HL-60/S4 treated with phorbol 12-myristate 13-acetate at 8.2 ng/mL for 4 days and 3 days (cell line): ENCODE results near the gene OR6C75.
"Not testable (repeated sequence)": the region's sequence is repeated elsewhere in the genome, so short reads cannot be mapped to it uniquely, and the experiment has no call there.

Experiments
- in situ Hi-C: fragments of 300-500 bp; cut with MboI; formaldehyde crosslinking; loops from 2 replicates; pipeline ENCODE4 v1.15.0; 2022; ENCODE audit warnings: low sequenced_read_pairs

Gene OR6C75

DNA sequence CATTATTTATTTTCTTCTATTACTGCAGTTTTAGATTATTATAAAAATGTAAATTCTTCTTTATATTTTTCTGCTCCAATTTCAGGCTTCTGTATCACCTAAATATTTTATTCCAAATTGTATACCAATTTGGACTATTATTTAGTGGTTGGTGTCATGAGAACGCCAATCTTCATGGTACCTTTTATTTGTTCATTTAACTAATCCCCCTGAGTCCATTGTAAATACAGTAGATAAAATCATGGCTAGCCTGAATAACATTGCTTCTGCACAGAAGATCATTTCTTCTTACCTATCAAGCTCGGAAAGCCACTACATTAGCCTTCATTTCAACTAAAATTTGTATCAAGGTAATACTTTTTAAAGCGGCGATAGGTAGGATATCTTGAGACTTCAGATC is at the start of gene OR6C75:
TSS of gene OR6C75 (plus strand) at position 301 of the 400 bp plus-strand sequence. CDS start 2,136 bp downstream, outside the sequence.
- in situ Hi-C loops, result no loop called here

DNA sequence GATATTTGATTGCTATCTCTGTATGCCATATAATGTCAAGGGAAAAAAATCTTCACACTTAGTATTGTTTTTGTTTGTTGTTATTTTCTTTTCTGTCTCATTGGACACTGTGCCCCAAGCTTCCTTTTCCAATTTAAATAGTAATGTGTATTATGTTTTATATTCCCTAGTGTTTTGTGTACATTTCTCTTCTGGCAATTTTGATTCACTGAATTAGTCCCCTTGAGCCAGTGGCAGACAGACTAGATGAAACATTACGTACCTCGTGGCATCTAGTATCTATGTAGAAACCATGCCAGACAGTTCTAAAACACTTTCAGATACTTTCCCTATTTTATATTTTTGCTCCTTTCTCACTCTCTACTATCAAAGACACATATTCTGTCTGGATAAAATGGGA is 48.7 kb upstream of the OR6C75 start, which contains the start of gene OR6C1:
TSS of gene OR6C1 (plus strand) at position 301 of the 400 bp plus-strand sequence. CDS start 6,257 bp downstream, outside the sequence.
- in situ Hi-C loops, result no loop called here

DNA sequence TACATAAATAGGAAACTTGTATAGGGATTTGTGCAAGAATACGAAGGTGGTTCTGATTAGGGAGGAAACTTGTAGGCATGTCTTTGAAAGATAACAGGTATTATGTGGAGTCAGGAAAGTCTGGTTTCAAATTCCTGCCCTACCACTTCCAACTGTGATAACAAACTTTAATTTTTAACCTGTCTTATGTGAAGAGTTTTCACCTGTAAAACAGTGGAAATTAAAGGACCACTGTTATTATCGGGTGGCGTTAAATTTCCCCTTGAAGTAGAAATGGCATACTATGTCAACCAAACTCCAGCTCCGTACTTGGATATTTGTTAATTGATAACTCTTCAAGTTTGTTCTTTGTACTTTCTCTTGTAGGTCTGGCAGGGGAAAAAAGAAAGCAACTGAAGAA is 42.6 kb upstream of the OR6C75 start:
- in situ Hi-C loops, result no loop called here

DNA sequence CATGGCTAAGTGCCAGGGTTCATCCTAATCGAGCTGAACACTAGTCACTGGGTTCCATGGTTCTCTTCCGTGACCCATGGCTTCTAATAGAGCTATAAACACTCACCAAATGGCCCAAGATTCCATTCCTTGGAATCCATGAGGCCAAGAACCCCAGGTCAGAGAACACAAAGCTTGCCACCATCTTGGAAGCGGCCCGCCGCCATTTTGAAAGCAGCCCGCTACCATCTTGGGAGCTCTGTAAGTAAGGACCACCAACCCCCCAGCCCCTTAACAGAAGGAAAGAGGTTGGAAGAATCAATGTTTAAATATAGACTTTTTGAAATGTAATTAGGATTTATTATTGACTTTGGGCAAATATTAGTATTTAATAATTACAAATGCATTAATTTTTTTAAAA is 37.0 kb upstream of the OR6C75 start:
- in situ Hi-C loops, result not testable (repeated sequence)

DNA sequence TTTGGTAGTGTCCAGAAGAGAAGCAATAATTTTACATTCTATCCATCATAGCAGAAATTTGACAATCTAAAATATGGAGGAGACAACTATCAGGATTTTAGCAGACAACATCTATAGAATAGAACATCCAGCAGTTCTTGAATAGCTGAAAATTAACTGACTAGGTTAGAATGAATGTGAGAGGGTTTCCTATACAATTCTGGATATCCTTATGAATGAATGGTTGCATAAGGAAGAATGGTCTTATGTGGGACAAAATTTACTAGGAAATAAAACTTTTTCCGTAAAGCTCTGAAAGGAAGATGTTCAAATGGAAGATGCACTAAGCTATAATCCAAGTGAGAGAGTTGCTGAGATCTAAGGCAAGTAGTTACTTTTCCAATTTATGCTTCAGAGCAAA is 32.3 kb upstream of the OR6C75 start, which contains the start of gene OR6C3:
TSS of gene OR6C3 (plus strand) at position 301 of the 400 bp plus-strand sequence. CDS start 955 bp downstream, outside the sequence.
- in situ Hi-C loops, result no loop called here

DNA sequence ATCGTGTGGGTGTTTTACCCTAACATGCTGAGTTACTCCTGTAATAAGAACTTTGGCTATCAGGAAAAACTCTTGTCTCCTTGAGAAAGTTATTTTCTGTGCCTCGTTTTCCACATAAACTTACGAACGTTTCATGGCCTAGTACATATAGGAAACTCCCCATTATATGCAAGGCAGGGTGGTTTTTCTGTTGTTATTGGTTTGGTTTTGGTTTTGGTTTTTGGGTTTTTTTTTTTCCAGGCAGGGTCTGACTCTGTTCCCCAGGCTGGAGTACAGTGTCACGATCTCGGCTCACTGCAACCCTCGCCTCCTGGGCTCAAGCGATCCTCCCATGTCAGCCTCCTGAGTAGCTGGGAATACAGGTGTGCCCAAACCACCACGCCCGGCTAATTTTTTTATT is 26.8 kb upstream of the OR6C75 start:
- in situ Hi-C loops, result no loop called here

DNA sequence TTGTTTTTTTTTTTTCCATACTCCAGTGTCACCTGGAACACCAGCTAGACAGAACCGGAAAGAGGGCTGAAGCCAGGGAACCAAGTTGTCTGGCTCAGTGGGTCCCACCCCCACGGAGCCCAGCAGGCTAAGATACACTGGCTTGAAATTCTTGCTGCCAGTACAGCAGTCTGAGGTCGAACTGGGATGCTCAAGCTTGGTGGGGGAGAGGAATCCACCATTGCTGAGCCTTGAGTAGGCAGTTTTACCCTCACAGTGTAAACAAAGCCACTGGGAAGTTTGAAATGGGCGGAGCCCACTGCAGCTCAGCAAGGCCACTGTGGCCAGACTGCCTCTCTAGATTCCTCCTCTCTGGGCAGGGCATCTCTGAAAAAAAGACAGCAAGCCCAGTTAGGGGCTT is 7.4 kb upstream of the OR6C75 start:
- in situ Hi-C loops, result not testable (repeated sequence)

DNA sequence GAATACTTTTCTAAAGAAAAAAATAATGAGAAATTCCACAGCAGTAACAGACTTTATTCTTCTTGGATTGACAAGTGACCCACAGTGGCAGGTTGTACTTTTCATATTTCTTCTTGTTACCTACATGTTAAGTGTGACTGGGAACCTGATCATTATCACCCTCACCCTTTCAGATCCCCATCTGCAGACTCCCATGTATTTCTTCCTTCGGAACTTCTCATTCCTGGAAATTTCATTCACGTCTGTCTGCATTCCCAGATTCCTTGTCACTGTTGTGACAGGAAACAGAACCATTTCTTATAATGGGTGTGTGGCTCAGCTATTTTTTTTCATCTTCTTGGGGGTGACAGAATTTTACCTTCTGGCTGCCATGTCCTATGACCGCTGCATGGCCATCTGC is 2.3 kb downstream of the OR6C75 start:
- in situ Hi-C loops, result no loop called here

DNA sequence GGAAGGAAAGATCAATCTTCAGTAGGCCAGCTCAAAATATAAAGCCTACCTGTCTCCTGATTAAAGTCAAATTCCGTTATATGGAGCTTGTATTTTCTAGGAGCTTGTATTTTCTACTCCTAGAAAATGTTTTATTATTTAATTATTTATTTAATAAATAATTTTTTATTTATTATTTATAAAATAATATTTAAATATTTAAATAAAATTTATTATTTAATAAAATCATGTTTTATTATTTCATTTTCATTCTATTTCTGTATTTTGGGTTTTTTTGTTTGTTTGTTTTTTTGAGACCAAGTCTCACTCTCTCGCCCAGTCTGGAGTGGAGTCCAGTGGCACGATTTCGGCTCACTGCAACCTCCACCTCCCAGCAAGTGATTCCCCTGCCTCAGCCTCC is 9.7 kb downstream of the OR6C75 start:
- in situ Hi-C loops, result no loop called here

DNA sequence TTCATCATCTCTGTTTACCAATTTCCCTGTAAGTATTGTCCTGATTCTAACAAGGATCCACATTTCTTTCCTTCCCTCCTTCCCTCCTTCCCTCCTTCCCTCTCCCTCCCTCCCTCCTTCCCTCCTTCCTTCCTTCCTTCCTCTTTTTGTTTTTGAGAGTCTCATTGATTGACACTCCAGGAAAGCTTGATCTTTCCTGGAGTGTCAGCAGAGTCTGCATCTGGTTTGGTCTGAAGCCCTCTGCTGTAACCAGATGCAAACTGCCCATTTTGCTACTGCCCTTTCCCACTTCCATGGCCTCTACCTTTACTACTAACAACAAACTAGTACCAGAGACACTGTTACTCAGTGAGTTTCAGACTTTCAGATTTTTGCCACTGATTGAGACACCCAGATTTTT is 23.1 kb downstream of the OR6C75 start:
- in situ Hi-C loops, result no loop called here

DNA sequence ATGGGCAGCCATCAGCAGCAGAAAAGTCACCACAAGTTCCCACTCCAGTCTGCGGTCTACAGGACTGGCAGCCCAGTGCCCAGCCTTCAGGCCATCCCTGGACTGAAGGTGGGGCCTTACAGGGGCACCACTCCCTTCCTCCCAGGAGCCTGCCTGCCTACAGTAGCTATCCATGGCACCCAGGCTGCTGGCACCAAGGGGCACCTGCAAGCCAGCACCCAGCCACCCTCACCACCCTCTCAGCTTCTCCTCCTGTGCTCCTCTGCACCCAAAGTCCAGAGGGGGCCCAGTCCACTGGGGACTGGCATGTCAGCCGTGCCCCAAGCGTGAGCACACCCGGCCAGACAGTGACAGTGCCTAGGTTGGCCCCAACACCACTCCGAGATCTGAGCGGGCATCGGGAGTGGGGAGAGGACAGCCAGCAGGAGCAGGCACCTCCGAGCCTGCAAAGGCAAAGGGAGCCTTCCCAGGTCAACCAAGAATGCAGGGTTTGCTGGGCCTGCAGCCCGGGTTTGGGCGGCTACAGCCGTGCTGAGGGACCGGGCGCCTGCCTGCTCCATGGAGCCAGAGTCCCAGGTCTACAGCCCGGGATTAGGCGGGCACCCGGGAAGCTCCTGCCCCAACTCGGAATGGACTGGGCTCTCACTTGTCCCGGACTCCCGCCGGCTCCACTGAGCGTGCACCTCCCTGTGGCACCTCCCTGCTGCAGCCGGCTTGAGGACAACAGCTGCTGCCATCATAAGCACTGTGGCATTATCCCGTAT is 29.4 kb downstream of the OR6C75 start:
- in situ Hi-C loops, result no loop called here

DNA sequence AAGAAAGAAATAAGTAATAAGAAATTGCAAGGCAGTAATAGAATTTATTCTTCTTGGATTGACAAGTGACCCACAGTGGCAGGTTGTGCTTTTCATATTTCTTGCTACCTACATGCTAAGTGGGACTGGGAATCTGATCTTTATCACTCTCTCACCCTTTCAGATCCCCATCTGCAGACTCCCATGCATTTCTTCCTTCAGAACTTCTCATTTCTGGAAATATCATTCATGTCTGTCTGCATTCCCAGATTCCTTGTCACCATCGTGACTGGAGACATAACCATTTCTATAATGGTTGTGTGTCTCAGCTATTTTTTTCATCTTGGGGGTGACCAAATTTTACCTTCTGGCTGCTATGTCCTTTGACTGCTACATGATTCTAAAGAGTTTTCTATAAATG is 33.6 kb downstream of the OR6C75 start:
- in situ Hi-C loops, result no loop called here

DNA sequence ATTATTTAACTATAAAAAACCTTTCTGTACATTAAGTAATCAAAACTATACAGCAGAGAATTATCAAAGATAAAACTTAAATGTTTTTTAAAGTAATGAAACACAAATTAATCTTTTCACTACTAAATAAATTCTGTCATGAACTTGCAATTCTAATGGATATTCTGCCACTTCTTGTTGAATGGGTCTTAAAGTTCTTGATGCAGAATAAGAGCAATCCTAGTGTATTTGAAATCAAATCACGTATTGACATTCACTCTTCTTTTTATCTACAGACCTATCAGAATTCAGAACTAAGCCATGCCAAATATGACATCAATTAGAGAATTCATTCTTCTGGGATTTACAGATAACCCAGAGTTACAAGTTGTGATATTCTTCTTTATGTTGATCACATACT is 37.5 kb downstream of the OR6C75 start, which contains the start of gene OR6C65:
TSS of gene OR6C65 (plus strand) at position 301 of the 400 bp plus-strand sequence. CDS start at position 301, 0 bp downstream.
- in situ Hi-C loops, result no loop called here

DNA sequence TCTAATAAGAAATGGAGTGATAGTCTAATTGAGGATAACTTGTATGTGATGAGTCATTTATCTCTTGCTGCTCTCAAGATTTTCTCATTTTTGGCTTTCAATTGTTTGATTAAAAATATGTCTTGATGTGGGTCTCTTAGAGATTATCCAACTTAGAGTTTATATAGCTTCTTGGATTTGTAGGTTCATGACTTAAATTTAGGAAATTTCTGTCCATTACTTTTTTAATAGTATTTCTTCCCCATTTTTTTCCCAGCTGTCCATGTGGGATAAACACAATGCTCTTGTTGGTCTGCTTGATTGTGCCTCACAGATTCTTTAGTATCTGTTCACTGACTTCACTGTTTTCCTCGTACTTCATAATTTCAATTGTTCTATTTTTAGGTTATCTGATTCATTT is 45.1 kb downstream of the OR6C75 start:
- in situ Hi-C loops, result no loop called here

DNA sequence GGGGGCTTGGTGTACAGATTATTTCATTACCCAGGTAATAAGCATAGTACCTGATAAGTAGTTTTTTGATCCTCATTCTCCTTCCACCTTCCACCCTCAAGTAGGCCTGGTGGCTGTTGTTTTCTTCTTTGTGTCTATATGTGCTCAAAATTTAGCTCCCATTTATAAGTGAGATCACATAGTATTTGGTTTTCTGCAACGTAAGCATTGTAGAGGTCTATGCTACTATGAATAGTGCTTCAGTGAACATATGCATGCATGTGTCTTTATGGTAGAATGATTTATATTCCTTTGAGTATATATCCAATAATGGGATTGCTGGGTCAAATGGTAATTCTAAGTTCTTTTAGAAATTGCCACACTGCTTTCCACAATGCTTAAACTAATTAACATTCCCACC is 46.4 kb downstream of the OR6C75 start:
- in situ Hi-C loops, result not testable (repeated sequence)

DNA sequence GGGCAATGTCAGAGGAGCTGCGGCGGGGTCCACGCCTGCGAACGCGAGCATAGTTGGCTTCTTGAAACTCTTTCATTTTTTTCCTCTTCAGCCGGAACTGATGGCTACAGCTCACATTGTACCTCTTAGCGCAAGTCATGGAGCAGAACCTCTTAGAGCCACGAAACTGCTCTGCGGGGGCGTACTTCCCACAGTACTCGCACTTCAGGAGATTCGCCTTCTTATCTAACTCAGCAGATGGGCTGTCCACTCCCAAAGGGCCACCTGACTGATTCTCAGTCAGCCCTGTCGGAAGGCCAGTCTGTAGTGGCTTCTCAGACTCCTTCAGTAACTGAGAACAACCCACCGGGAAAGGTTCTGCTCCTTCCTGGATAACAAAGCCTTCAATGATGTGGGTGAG is 49.4 kb downstream of the OR6C75 start:
- in situ Hi-C loops, result not testable (repeated sequence)

DNA sequence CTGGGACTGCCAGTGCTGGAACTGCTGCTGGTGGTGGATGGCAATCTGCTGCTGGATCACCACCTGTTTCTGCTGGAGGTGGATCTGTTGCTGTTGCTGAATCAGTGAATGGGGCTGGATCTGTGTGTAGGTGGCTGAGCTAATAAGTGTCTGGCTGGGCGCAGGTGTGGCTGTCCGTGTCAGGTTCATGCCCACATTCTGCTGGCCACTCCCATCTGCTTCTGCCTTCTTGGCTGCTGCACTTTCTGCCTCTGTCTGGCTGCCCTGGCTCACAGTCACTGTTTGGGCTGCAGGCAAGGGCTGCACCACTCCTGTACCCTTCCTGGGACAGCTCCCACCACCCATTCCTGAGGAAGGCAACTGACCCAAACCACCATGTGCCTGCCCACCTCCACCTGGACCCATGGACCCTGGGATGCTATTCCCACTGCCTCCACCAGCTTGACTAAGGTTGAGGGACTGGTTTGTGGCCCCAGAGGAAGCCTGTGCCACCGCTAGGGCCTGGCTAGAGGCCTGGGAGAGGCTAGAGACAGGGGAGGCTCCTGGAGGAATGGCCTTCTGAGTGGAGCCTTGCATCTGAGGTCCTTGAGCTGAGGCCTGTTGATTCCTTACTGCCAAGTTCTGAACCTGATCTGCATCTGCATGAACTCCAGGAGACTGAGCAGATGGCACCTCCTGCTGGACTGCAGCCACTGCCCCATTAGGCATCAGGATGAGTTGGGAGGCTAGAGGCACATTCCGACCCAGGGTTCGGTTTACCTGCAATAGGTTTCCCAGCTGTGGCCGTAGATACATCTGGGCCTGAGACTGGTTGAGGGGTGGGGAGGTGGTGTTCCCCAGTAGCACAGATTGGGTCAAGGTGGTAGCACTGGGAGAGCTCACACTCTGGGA is 51.0 kb downstream of the OR6C75 start:
- in situ Hi-C loops, result not testable (repeated sequence)

DNA sequence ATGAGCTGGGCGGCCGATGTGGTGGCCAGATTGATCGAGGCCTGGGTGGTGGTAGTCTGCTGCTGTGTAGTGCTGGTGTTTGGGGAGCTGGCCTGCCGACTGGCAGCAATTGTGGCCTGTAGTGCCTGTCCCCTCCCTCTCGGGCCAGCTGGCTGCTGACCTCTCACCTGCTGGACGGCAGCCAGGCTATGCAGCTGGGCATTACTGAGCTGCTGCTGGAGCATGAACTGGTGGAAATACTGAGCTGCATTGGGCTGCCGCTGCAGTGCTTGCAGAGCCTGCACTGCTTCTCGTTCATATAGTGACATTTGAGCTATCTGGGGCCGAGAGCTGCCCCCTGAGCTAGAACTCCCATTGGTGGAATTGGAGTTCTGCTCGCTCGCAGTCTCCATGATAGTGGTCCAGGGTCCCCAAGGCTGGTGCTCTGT is 51.6 kb downstream of the OR6C75 start:
- in situ Hi-C loops, result not testable (repeated sequence)

DNA sequence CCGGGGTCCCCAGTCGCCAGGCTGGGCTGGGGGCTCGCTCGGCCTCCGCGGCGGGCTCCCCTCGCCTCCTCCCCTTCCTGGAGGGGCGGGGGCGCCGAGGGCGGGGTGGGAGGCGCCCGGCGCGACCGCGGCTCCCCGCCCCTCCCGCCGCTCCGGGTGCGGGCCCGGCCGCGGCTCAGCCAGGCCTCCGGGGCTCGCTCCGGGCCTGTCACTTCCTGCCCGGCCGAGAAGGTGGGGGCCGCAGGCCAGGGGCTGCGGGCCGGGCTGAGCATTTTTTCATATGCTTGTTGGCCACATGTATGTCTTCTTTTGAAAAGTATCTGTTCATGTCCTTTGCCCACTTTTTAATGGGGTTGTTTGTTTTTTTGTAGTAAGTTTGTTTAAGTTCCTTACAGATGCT is 52.1 kb downstream of the OR6C75 start:
- in situ Hi-C loops, result not testable (repeated sequence)

DNA sequence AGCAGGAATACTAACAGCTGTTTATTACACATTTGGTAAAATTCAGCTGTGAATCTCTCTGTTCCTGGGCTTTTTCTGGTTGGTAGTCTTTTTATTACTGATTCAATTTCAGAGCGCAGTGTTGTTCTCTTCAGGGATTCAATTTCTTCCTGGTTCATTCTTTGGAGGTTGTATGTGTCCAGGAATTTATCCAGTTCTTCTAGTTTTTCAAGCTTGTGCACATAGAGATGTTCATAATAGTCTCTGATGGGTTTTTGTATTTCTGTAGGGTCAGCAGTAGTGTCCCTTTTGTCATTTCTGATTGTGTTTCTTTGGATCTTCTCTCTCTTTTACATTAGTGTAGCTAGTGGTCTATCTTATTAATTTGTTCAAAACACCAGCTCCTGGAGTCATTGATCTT is 54.2 kb downstream of the OR6C75 start:
- in situ Hi-C loops, result no loop called here
